DND-41 (cell line): ENCODE data around the gene HIBADH.

Experiments used
- CTCF ChIP-seq: IDR thresholded peaks from 2 replicates; pipeline ENCODE4 v1.5.1; 2012; ENCODE audit warnings: borderline replicate concordance, low read length, moderate library complexity, mild to moderate bottlenecking; ENCODE audit not compliant: poor library complexity, severe bottlenecking; ENCODE audit errors: extremely low read depth
- EZH2 ChIP-seq: IDR thresholded peaks from 3 replicates; pipeline ENCODE4 v1.6.1; 2012; ENCODE audit warnings: borderline replicate concordance, low read depth, mild to moderate bottlenecking, moderate library complexity, low read length, inconsistent platforms; ENCODE audit not compliant: severe bottlenecking

GRCh38 chr7:27704422-27705199 is 41.9 kb upstream of the HIBADH start:
- TF ChIP-seq CTCF = no peak
- no peak for TF ChIP-seq EZH2
